ENCODE data around the gene CTXN2. TPM values are rescaled to one million over a fixed set of nuclear protein-coding genes. Genes with fewer than 3 reads are reported as not detected.

CTXN2 gene
- total RNA-seq, 1 experiment from 2014 or later: not detected

- Histone ChIP-seq H3K79me2 (ENCODE audit: low read depth) (no peaks in the 10 kb centered on the region), H3F3A (ENCODE audit: insufficient read depth, low read depth) (no peaks in the 10 kb centered on the region), H3K4me1 (replicated peaks; ENCODE audit: insufficient read depth) (no peaks in the 10 kb centered on the region), H4K20me1 (ENCODE audit: insufficient read depth) (no peaks in the 10 kb centered on the region), H3K4me3 (no peak overlapping the region), H3K9me3 (ENCODE audit: insufficient read depth, low read depth) (no peaks in the 10 kb centered on the region), H2AFZ (no peak overlapping the region), H3K9me2 (ENCODE audit: insufficient read depth) (no peaks in the 10 kb centered on the region), H3K27me3 (ENCODE audit: insufficient read depth, low read depth) (no peaks in the 10 kb centered on the region), H3K36me3 (ENCODE audit: low read depth) (no peaks in the 10 kb centered on the region), H3K27ac (no peak overlapping the region), H3K4me2 (no peak overlapping the region)
- intact Hi-C loops (cut with micrococcal nuclease; ENCODE audit: unreplicated experiment): no loop called here
- ChIA-PET CTCF (no interaction called here), POLR2A (ENCODE audit: unreplicated experiment) (no interaction called here)
- TF ChIP-seq CTCF (conservative IDR thresholded peaks at IDR 0.05): no peak
- TF ChIP-seq EZH2 (IDR thresholded peaks at IDR 0.05; ENCODE audit: low read depth): no peak
- no peak for DNase-seq
- no TSS peak for BruUV-seq (replicated peaks)
Observed at GRCh38 chr15:48145923-48146322, 45.5 kb upstream of the CTXN2 start.

- Histone ChIP-seq H4K20me1 (ENCODE audit: insufficient read depth) (no peaks in the 10 kb centered on the region), H2AFZ (no peak overlapping the region), H3K79me2 (ENCODE audit: low read depth) (no peaks in the 10 kb centered on the region), H3F3A (ENCODE audit: insufficient read depth, low read depth) (no peaks in the 10 kb centered on the region), H3K4me3 (no peak overlapping the region), H3K27me3 (ENCODE audit: insufficient read depth, low read depth) (no peaks in the 10 kb centered on the region), H3K9me2 (ENCODE audit: insufficient read depth) (no peaks in the 10 kb centered on the region), H3K27ac (no peak overlapping the region), H3K4me1 (replicated peaks; ENCODE audit: insufficient read depth) (no peaks in the 10 kb centered on the region), H3K9me3 (ENCODE audit: insufficient read depth, low read depth) (no peaks in the 10 kb centered on the region), H3K4me2 (no peak overlapping the region), H3K36me3 (ENCODE audit: low read depth) (no peaks in the 10 kb centered on the region)
- no peak for DNase-seq
- POLR2A ChIA-PET (ENCODE audit: unreplicated experiment): no interaction called here
- TF ChIP-seq EZH2 (IDR thresholded peaks at IDR 0.05; ENCODE audit: low read depth) (no peak), CTCF (conservative IDR thresholded peaks at IDR 0.05) (no peak)
- BruUV-seq (replicated peaks): no TSS peak
- CTCF ChIA-PET: no interaction called here
- intact Hi-C loops (cut with micrococcal nuclease; ENCODE audit: unreplicated experiment): no loop called here
Observed at GRCh38 chr15:48147358-48147757, 44.1 kb upstream of the CTXN2 start.

GRCh38 chr15:48149858-48150257 is 41.6 kb upstream of the CTXN2 start:
- ChIA-PET POLR2A (ENCODE audit: unreplicated experiment) (no interaction called here), CTCF (no interaction called here)
- no TSS peak for BruUV-seq (replicated peaks)
- Histone ChIP-seq H3F3A (ENCODE audit: insufficient read depth, low read depth) (no peaks in the 10 kb centered on the region), H3K27me3 (ENCODE audit: insufficient read depth, low read depth) (no peaks in the 10 kb centered on the region), H3K4me1 (replicated peaks; ENCODE audit: insufficient read depth) (no peaks in the 10 kb centered on the region), H3K36me3 (ENCODE audit: low read depth) (no peaks in the 10 kb centered on the region), H3K9me3 (ENCODE audit: insufficient read depth, low read depth) (no peaks in the 10 kb centered on the region), H3K9me2 (ENCODE audit: insufficient read depth) (no peaks in the 10 kb centered on the region), H3K27ac (no peak overlapping the region), H3K79me2 (ENCODE audit: low read depth) (no peaks in the 10 kb centered on the region), H2AFZ (no peak overlapping the region), H3K4me2 (no peak overlapping the region), H4K20me1 (ENCODE audit: insufficient read depth) (no peaks in the 10 kb centered on the region), H3K4me3 (no peak overlapping the region)
- no peak for DNase-seq
- TF ChIP-seq EZH2 (IDR thresholded peaks at IDR 0.05; ENCODE audit: low read depth) (no peak), CTCF (conservative IDR thresholded peaks at IDR 0.05) (no peak)
- intact Hi-C loops (cut with micrococcal nuclease; ENCODE audit: unreplicated experiment): no loop called here

Measured in PC-9 (cell line).